Measurements from ENCODE around the gene FNBP1.
"Not testable (repeated sequence)": the region's sequence is repeated elsewhere in the genome, so short reads cannot be mapped to it uniquely, and the experiment has no call there.

GRCh38 chr9:130021842-130022241 is 21.1 kb downstream of the FNBP1 start:
- TF ChIP-seq EZH2 (optimal IDR thresholded peaks at IDR 0.05; ENCODE audit: low read depth, low read length); EZH2phosphoT487 (IDR thresholded peaks at IDR 0.05; ENCODE audit: low read length): not testable (repeated sequence)
